ENCODE results near the gene DENND1A. TPM values are rescaled to one million over a fixed set of nuclear protein-coding genes. Genes with fewer than 3 reads are reported as not detected.

DENND1A gene
- total RNA-seq, 1 experiment from 2014 or later: 42.5 TPM

DNA sequence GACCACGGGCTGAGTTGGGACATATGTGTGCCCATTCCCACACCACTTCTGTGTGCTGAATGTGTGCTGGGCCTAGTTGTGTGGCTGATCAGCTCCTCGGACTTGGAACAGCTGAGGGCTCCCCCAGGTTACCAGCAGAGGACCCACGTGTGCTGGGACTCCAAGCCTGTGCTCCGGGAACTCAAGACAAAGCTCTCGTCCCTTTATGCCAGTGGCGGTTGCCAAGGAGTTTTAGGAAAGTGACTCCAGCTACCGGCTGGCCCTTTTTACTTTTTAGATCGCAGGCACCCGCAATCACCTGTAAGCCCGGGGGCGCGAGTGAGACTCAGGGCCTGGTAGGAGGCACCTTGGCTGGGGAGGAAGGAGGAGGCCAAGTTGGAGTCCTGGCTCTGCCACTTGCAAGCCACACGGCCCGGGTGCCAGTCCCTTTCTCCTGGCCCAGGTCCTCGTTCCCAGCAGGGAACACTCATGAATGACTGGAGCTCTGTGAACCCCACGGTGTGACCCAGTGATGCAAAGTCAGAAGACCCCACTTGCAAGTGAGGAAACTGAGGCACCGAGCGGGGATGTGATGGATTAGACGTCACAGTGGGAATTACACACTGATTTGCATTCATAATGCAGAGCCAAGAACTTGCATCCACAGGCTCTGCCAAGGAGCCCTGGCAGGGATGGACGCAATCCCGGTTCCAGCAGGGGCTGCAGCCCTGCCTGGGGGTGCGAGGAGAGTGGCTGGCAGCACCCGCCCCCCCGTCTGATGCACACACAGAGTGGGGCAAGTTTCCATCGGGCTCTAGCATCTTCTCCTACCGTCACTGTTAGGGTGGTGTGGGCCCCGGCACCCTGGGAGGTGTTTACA is 547.0 kb downstream of the DENND1A start:
- TF ChIP-seq, protein P1, sequence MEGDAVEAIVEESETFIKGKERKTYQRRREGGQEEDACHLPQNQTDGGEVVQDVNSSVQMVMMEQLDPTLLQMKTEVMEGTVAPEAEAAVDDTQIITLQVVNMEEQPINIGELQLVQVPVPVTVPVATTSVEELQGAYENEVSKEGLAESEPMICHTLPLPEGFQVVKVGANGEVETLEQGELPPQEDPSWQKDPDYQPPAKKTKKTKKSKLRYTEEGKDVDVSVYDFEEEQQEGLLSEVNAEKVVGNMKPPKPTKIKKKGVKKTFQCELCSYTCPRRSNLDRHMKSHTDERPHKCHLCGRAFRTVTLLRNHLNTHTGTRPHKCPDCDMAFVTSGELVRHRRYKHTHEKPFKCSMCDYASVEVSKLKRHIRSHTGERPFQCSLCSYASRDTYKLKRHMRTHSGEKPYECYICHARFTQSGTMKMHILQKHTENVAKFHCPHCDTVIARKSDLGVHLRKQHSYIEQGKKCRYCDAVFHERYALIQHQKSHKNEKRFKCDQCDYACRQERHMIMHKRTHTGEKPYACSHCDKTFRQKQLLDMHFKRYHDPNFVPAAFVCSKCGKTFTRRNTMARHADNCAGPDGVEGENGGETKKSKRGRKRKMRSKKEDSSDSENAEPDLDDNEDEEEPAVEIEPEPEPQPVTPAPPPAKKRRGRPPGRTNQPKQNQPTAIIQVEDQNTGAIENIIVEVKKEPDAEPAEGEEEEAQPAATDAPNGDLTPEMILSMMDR (IDR thresholded peaks at IDR 0.05; ENCODE audit: unreplicated experiment): no peak
- POLR2A ChIA-PET: no interaction called here
- no peaks in the 10 kb centered on the region for H3K36me3 Mint-ChIP-seq (ENCODE audit: insufficient read depth, unreplicated experiment)
- no peaks in the 10 kb centered on the region for H3K4me1 Mint-ChIP-seq (ENCODE audit: insufficient read depth, unreplicated experiment)
- intact Hi-C loops (cut with micrococcal nuclease): no loop called here
- no peak overlapping the region for H3K4me3 Mint-ChIP-seq (ENCODE audit: unreplicated experiment)
- CTCF ChIA-PET: interaction anchor here (0.6 to 2.0 kb wide), 5 partner anchors 21 to 62 kb away, joined by 3 to 5 read pairs (median 4); no protein-coding TSS in a partner anchor
- no peaks in the 10 kb centered on the region for H3K9me3 Mint-ChIP-seq (ENCODE audit: unreplicated experiment)
- no peaks in the 10 kb centered on the region for H3K27me3 Mint-ChIP-seq (ENCODE audit: insufficient read depth, unreplicated experiment)
- no peak overlapping the region for H3K27ac Mint-ChIP-seq (ENCODE audit: low read depth, unreplicated experiment)
- BruUV-seq (replicated peaks): no TSS peak
- no peak for DNase-seq (ENCODE audit: unreplicated experiment)

- POLR2A ChIA-PET: no interaction called here
- CTCF ChIA-PET: interaction anchor here (0.5 to 2.0 kb wide), 2 partner anchors 31 to 66 kb away, joined by 4 to 5 read pairs; no protein-coding TSS in a partner anchor
- DNase-seq (ENCODE audit: unreplicated experiment): no peak
- intact Hi-C loops (cut with micrococcal nuclease): no loop called here
- no TSS peak for BruUV-seq (replicated peaks)
- H3K4me1 Mint-ChIP-seq (ENCODE audit: insufficient read depth, unreplicated experiment): no peaks in the 10 kb centered on the region
- TF ChIP-seq, protein P1 (IDR thresholded peaks at IDR 0.05; ENCODE audit: unreplicated experiment): no peak
- no peak overlapping the region for H3K4me3 Mint-ChIP-seq (ENCODE audit: unreplicated experiment)
- no peaks in the 10 kb centered on the region for H3K27me3 Mint-ChIP-seq (ENCODE audit: insufficient read depth, unreplicated experiment)
- no peaks in the 10 kb centered on the region for H3K9me3 Mint-ChIP-seq (ENCODE audit: unreplicated experiment)
- H3K36me3 Mint-ChIP-seq (ENCODE audit: insufficient read depth, unreplicated experiment): no peaks in the 10 kb centered on the region
- no peak overlapping the region for H3K27ac Mint-ChIP-seq (ENCODE audit: low read depth, unreplicated experiment)
These were observed 548.8 kb downstream of the DENND1A start for GRCh38 chr9:123380852-123381705.

GRCh38 chr9:123378956-123379660 is 550.8 kb downstream of the DENND1A start:
- H3K27ac Mint-ChIP-seq (ENCODE audit: low read depth, unreplicated experiment): no peak overlapping the region
- CTCF ChIA-PET: no interaction called here
- H3K36me3 Mint-ChIP-seq (ENCODE audit: insufficient read depth, unreplicated experiment): no peaks in the 10 kb centered on the region
- POLR2A ChIA-PET: no interaction called here
- peaks cover 13% of the 10 kb centered on the region for H3K27me3 Mint-ChIP-seq (ENCODE audit: insufficient read depth, unreplicated experiment)
- no peaks in the 10 kb centered on the region for H3K4me1 Mint-ChIP-seq (ENCODE audit: insufficient read depth, unreplicated experiment)
- no peak for DNase-seq (ENCODE audit: unreplicated experiment)
- intact Hi-C loops (cut with micrococcal nuclease): no loop called here
- BruUV-seq (replicated peaks): no TSS peak
- TF ChIP-seq, protein P1 (IDR thresholded peaks at IDR 0.05; ENCODE audit: unreplicated experiment): no peak
- no peak overlapping the region for H3K4me3 Mint-ChIP-seq (ENCODE audit: unreplicated experiment)
- H3K9me3 Mint-ChIP-seq (ENCODE audit: unreplicated experiment): no peaks in the 10 kb centered on the region
